HEK293 (cell line): ENCODE results near the gene ARHGAP45.

Source experiments
- CTCF ChIA-PET: fragments of 350-600 bp; formaldehyde crosslinking; extraction: SDS; loops from one replicate; lab custom pipeline; 2021; ENCODE audit warnings: antibody characterized with exemption; lab: Yijun Ruan, JAX
- POLR2A ChIA-PET: fragments of 300-600 bp; formaldehyde crosslinking; extraction: SDS; loops from one replicate; lab custom pipeline; 2020; ENCODE audit warnings: antibody characterized with exemption, inconsistent platforms; lab: Yijun Ruan, JAX
- H3K27ac ChIP-seq: fragments of 200-500 bp; sonication (Bioruptor generic); 2 replicates; pipeline ENCODE4 v1.5.1; 2014; ENCODE audit warnings: low read depth, low read length, control low read depth, inconsistent platforms; ENCODE audit errors: extremely low read depth
- H3K36me3 ChIP-seq, 2 experiments: fragments of 200-500 bp in 1 of 2; sonication (Bioruptor generic) in 1 of 2; 1 replicate in 1 of 2; 2 replicates in 1 of 2; pipeline ENCODE4 v1.5.1; 2014 to 2017; ENCODE audit warnings: inconsistent platforms in 2 of 2, low read length in 2 of 2; ENCODE audit not compliant: control insufficient read depth in 2 of 2, insufficient read depth in 1 of 2
- H3K4me1 ChIP-seq: fragments of 200-500 bp; sonication (Bioruptor generic); 2 replicates; pipeline ENCODE4 v1.5.1; 2014; ENCODE audit warnings: mild to moderate bottlenecking, low read length, inconsistent platforms; ENCODE audit not compliant: control insufficient read depth, insufficient read depth
- H3K4me3 ChIP-seq: 2 replicates; pipeline ENCODE4 v1.5.1; 2011; ENCODE audit warnings: low read depth, mild to moderate bottlenecking, control low read depth, low read length, moderate library complexity
- H3K9me3 ChIP-seq: fragments of 200-500 bp; sonication (Bioruptor generic); 2 replicates; pipeline ENCODE4 v1.5.1; 2014; ENCODE audit warnings: low read depth, low read length, inconsistent platforms; ENCODE audit not compliant: control insufficient read depth, insufficient read depth
- KLF1 ChIP-seq: fragments of 450-650 bp; formaldehyde crosslinking; IDR thresholded peaks from 2 replicates; pipeline ENCODE4 v1.5.1; 2016; ENCODE audit warnings: missing biosample characterization, missing genetic modification characterization
- KLF7 ChIP-seq: fragments of 450-650 bp; formaldehyde crosslinking; IDR thresholded peaks from 2 replicates; pipeline ENCODE4 v1.5.1; 2016; ENCODE audit warnings: missing biosample characterization, missing genetic modification characterization, borderline replicate concordance
- KLF8 ChIP-seq: fragments of 450-650 bp; formaldehyde crosslinking; IDR thresholded peaks from 2 replicates; pipeline ENCODE4 v1.5.1; 2016; ENCODE audit warnings: missing biosample characterization, missing genetic modification characterization
- MZF1 ChIP-seq: fragments of 450-650 bp; formaldehyde crosslinking; IDR thresholded peaks from 2 replicates; pipeline ENCODE4 v1.5.1; 2017; ENCODE audit warnings: missing biosample characterization, missing genetic modification characterization, borderline replicate concordance
- PATZ1 ChIP-seq: fragments of 450-650 bp; formaldehyde crosslinking; IDR thresholded peaks from 2 replicates; pipeline ENCODE4 v1.5.1; 2016; ENCODE audit warnings: missing biosample characterization, missing genetic modification characterization
- PBX3 ChIP-seq: sonication (generic); formaldehyde crosslinking; IDR thresholded peaks from 2 replicates; pipeline ENCODE4 v1.8.1; 2022; ENCODE audit warnings: mild to moderate bottlenecking, moderate library complexity, missing genetic modification reagents
- SP3 ChIP-seq: fragments of 450-650 bp; formaldehyde crosslinking; IDR thresholded peaks from 2 replicates; pipeline ENCODE4 v1.5.1; 2016; ENCODE audit warnings: missing biosample characterization, missing genetic modification characterization
- SP7 ChIP-seq: fragments of 450-650 bp; formaldehyde crosslinking; IDR thresholded peaks from 2 replicates; pipeline ENCODE4 v1.5.1; 2016; ENCODE audit warnings: missing biosample characterization, missing genetic modification characterization
- ZBTB26 ChIP-seq: fragments of 450-650 bp; formaldehyde crosslinking; optimal IDR thresholded peaks from 2 replicates; pipeline ENCODE3; 2016; ENCODE audit warnings: missing biosample characterization, mild to moderate bottlenecking, missing genetic modification characterization
- ZBTB48 ChIP-seq: fragments of 450-650 bp; formaldehyde crosslinking; IDR thresholded peaks from 2 replicates; pipeline ENCODE4 v1.5.1; 2016; ENCODE audit warnings: missing biosample characterization, missing genetic modification characterization
- ZBTB8A ChIP-seq: fragments of 450-650 bp; formaldehyde crosslinking; IDR thresholded peaks from 2 replicates; pipeline ENCODE4 v1.5.1; 2016; ENCODE audit warnings: missing biosample characterization, missing genetic modification characterization
- ZEB2 ChIP-seq: fragments of 450-650 bp; formaldehyde crosslinking; IDR thresholded peaks from 2 replicates; pipeline ENCODE4 v1.5.1; 2016; ENCODE audit warnings: missing biosample characterization, missing genetic modification characterization
- ZFHX2 ChIP-seq: fragments of 450-650 bp; formaldehyde crosslinking; conservative IDR thresholded peaks from 2 replicates; pipeline ENCODE4 v1.5.1; 2016; ENCODE audit warnings: missing biosample characterization, missing genetic modification characterization
- ZFP3 ChIP-seq: fragments of 450-650 bp; formaldehyde crosslinking; IDR thresholded peaks from 2 replicates; pipeline ENCODE4 v1.5.1; 2016; ENCODE audit warnings: low read depth, missing biosample characterization, missing genetic modification characterization
- ZIC2 ChIP-seq: fragments of 450-650 bp; formaldehyde crosslinking; IDR thresholded peaks from 2 replicates; pipeline ENCODE4 v1.5.1; 2016; ENCODE audit warnings: missing biosample characterization, missing genetic modification characterization
- ZNF174 ChIP-seq: fragments of 450-650 bp; formaldehyde crosslinking; IDR thresholded peaks from 2 replicates; pipeline ENCODE4 v1.5.0; 2017; ENCODE audit warnings: missing biosample characterization, mild to moderate bottlenecking, missing genetic modification characterization
- ZNF280C ChIP-seq: fragments of 450-650 bp; formaldehyde crosslinking; IDR thresholded peaks from 2 replicates; pipeline ENCODE4 v1.5.1; 2016; ENCODE audit warnings: missing biosample characterization, missing genetic modification characterization
- ZNF324 ChIP-seq: fragments of 450-650 bp; formaldehyde crosslinking; IDR thresholded peaks from 2 replicates; pipeline ENCODE4 v1.5.1; 2016; ENCODE audit warnings: missing biosample characterization, missing genetic modification characterization
- ZNF561 ChIP-seq: fragments of 450-650 bp; IDR thresholded peaks from 2 replicates; pipeline ENCODE4 v1.5.1; 2018; ENCODE audit warnings: missing biosample characterization, missing genetic modification characterization, borderline replicate concordance
- ZNF600 ChIP-seq: fragments of 450-650 bp; formaldehyde crosslinking; IDR thresholded peaks from 2 replicates; pipeline ENCODE4 v1.5.1; 2016; ENCODE audit warnings: missing biosample characterization, missing genetic modification characterization
- ZNF624 ChIP-seq: fragments of 450-650 bp; formaldehyde crosslinking; IDR thresholded peaks from 2 replicates; pipeline ENCODE4 v1.5.1; 2017; ENCODE audit warnings: missing biosample characterization, missing genetic modification characterization
- ZNF639 ChIP-seq: fragments of 450-650 bp; formaldehyde crosslinking; IDR thresholded peaks from 2 replicates; pipeline ENCODE4 v1.5.1; 2016; ENCODE audit warnings: missing biosample characterization, missing genetic modification characterization
- ZNF692 ChIP-seq: fragments of 450-650 bp; formaldehyde crosslinking; IDR thresholded peaks from 2 replicates; pipeline ENCODE4 v1.5.1; 2016; ENCODE audit warnings: missing biosample characterization, missing genetic modification characterization
- ZNF785 ChIP-seq: fragments of 450-650 bp; formaldehyde crosslinking; IDR thresholded peaks from 2 replicates; pipeline ENCODE4 v1.5.1; 2016; ENCODE audit warnings: missing biosample characterization, missing genetic modification characterization
- ZNF843 ChIP-seq: fragments of 450-650 bp; formaldehyde crosslinking; IDR thresholded peaks from 2 replicates; pipeline ENCODE4 v1.5.1; 2016; ENCODE audit warnings: missing biosample characterization, missing genetic modification characterization

ARHGAP45 gene

GRCh38 chr19:1064661-1065605 lies 2.0 kb upstream of the ARHGAP45 start:
- Histone ChIP-seq H3K4me3 (no peak overlapping the region), H3K4me1 (peaks cover 2% of the 10 kb centered on the region; the same call in 1 of the 2 replicates), H3K36me3 (peaks cover 0 to 3% of the 10 kb centered on the region in 2 experiments; a peak in 2 of 3 replicates), H3K9me3 (no peaks in the 10 kb centered on the region), H3K27ac (no peak overlapping the region)
- ChIA-PET CTCF (interaction anchor here (0.6 to 2.1 kb wide), 8 partner anchors 10 to 48 kb away, joined by 3 to 11 read pairs (median 4); partner anchors contain the start of genes CNN2 and RNU6-2), POLR2A (interaction anchor here (0.6 to 1.2 kb wide), 6 partner anchors 10 to 39 kb away, joined by 3 to 4 read pairs (median 3); partner anchors contain the start of genes ABCA7 and CNN2)
- peak; percentile 81 for TF ChIP-seq ZBTB8A (tag by site-specific recombination)
- no peak for TF ChIP-seq ZNF624
- no peak for TF ChIP-seq ZNF174 (tag by site-specific recombination)
- peak; percentile 79 for TF ChIP-seq ZNF692 (tag by site-specific recombination)
- TF ChIP-seq KLF8 (tag by site-specific recombination), result peak; percentile 66; the same call in 1 of the 2 replicates
- peak; percentile 31; the same call in 1 of the 2 replicates for TF ChIP-seq ZFHX2 (tag by site-specific recombination)
- TF ChIP-seq MZF1 (tag by site-specific recombination), result no peak
- no peak for TF ChIP-seq ZFP3 (tag by site-specific recombination)
- peak; percentile 52; the same call in 1 of the 2 replicates for TF ChIP-seq SP3 (tag by site-specific recombination)
- TF ChIP-seq ZIC2, result peak; percentile 94
- TF ChIP-seq PBX3 (CRISPR knock-in tag), result 0 out of 2 replicates have a peak, but pooled peaks have one; percentile 31
- no peak for TF ChIP-seq ZNF324 (tag by site-specific recombination)
- peak; percentile 9; the same call in 1 of the 2 replicates for TF ChIP-seq PATZ1
- TF ChIP-seq ZNF785 (tag by site-specific recombination), result no peak
- 0 out of 2 replicates have a peak, but pooled peaks have one; percentile 29 for TF ChIP-seq KLF7 (tag by site-specific recombination)
- TF ChIP-seq ZBTB26 (tag by site-specific recombination), result peak; percentile 89
- TF ChIP-seq ZNF600 (tag by site-specific recombination), result peak; percentile 62
- no peak for TF ChIP-seq ZNF639 (tag by site-specific recombination)
- peak; percentile 68; the same call in 1 of the 2 replicates for TF ChIP-seq ZNF561 (tag by site-specific recombination)
- TF ChIP-seq ZEB2 (tag by site-specific recombination), result 0 out of 2 replicates have a peak, but pooled peaks have one; percentile 14
- 0 out of 2 replicates have a peak, but pooled peaks have one; percentile 11 for TF ChIP-seq SP7
- TF ChIP-seq ZBTB48 (tag by site-specific recombination), result peak; percentile 59; the same call in 1 of the 2 replicates
- 0 out of 2 replicates have a peak, but pooled peaks have one; percentile 8 for TF ChIP-seq ZNF843 (tag by site-specific recombination)
- 0 out of 2 replicates have a peak, but pooled peaks have one; percentile 27 for TF ChIP-seq KLF1 (tag by site-specific recombination)
- no peak for TF ChIP-seq ZNF280C
